GM12891 (cell line): Measurements from ENCODE around the gene POLN.

Experiments used
- DNase-seq: peaks from one replicate; pipeline ENCODE4 v3.0.0; 2011; ENCODE audit warnings: low spot score; ENCODE audit not compliant: insufficient read length
- FAIRE-seq: peaks from 2 replicates; lab custom pipeline; 2011; peaks lifted over from hg19 to GRCh38; lab: Jason Lieb, UNC
- PAX5 ChIP-seq: IDR thresholded peaks from 2 replicates; pipeline ENCODE4 v1.6.1; 2011; ENCODE audit warnings: low read length, moderate library complexity, mild to moderate bottlenecking; ENCODE audit not compliant: insufficient read depth, severe bottlenecking
- POLR2A ChIP-seq: IDR thresholded peaks from 2 replicates; pipeline ENCODE4 v1.6.1; 2011; ENCODE audit warnings: low read depth, low read length, control low read depth
- POLR2AphosphoS5 ChIP-seq: IDR thresholded peaks from 2 replicates; pipeline ENCODE4 v1.6.1; 2011; ENCODE audit warnings: low read depth, low read length, control low read depth
- POU2F2 ChIP-seq: IDR thresholded peaks from 2 replicates; pipeline ENCODE4 v1.6.1; 2011; ENCODE audit warnings: low read depth, mild to moderate bottlenecking, control low read depth, low read length, moderate library complexity
- SPI1 ChIP-seq: IDR thresholded peaks from 2 replicates; pipeline ENCODE4 v1.6.1; 2011; ENCODE audit warnings: low read depth, low read length, control low read depth
- TAF1 ChIP-seq: IDR thresholded peaks from 2 replicates; pipeline ENCODE4 v1.6.1; 2011; ENCODE audit warnings: low read depth, low read length, control low read depth

Gene POLN

GRCh38 chr4:2069161-2069971 is 172.6 kb downstream of the POLN start:
- TF ChIP-seq POLR2A (no peak), PAX5 (no peak), POU2F2 (no peak), TAF1 (no peak), POLR2AphosphoS5 (no peak), SPI1 (no peak)
- no peak for DNase-seq
- no peak for FAIRE-seq

DNA sequence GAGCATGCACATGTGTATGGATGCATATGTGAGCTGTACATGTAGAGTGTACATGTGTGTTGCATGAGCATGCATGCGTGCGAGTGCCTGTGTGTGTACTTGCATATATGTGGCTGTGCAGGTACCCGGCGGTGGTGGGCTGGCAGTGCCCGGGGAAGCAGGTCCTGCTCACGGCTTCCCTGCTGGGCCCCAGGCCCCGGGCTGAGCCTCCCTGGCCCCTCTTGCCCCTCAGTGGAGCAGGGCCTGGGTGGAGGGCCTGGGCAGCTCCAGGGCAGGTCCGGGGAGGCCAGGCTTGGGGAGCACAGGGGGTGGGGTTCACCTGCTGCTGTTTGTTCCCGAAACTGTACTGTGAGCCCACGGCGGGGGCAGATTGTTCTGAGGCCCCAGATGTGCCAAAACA is 173.4 kb downstream of the POLN start:
- DNase-seq (no peak), FAIRE-seq (no peak)
- TF ChIP-seq PAX5 (no peak), POLR2A (no peak), POU2F2 (no peak), SPI1 (no peak), POLR2AphosphoS5 (no peak), TAF1 (no peak)

- FAIRE-seq (peak; percentile 65), DNase-seq (no peak)
- TF ChIP-seq SPI1: no peak
- TF ChIP-seq POLR2AphosphoS5: no peak
- TF ChIP-seq PAX5: no peak
- no peak for TF ChIP-seq POLR2A
Observed at GRCh38 chr4:2068198-2068470, 173.8 kb downstream of the POLN start.

GRCh38 chr4:2067446-2068197 is 174.3 kb downstream of the POLN start:
- FAIRE-seq (no peak), DNase-seq (no peak)
- no peak for TF ChIP-seq POLR2AphosphoS5
- TF ChIP-seq SPI1: no peak
- no peak for TF ChIP-seq POU2F2
- no peak for TF ChIP-seq POLR2A
- TF ChIP-seq PAX5: no peak
- TF ChIP-seq TAF1: no peak

DNA sequence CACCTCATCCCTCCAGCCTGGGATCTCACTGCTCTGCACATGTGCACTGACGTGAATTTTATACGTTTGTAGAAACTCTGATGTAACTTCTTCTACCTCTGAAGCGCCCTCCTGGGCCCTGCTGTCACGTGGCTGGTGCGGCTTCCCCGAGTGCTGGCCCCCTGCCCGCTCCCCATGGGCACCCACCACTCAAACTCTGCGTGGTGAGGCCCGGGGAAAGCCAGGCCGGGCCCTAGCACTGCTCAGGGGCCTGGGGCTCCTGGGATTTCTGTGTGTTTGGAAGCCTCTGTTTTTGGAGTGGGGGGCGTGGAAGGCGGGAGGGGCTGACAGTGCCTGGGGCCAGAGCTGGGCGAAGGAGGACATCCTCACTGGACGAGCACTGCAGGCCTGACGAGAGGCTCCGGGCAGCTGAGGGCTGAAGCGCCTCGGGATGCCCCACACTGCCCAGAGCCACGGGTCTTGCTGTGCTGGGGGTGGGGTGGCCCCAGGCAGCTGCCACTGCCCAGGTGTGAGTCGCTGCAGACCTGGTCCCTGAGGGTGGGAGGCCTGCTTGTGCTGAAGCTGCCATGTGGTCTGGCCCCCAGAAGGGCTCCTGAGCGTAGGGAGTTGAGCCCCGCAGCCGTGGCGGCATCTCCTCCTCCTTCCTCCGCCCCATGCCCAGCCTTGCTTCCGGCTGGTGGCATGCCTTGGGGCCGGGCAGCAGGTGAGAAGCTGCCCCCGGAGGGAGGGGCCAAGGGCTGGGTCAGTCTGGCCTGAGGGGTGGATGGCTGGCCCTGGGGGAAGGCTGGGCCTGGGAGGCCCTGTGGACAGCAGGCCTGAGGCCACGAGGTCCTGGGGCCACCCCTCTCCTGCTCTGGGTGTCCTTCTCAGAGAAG is 175.1 kb downstream of the POLN start:
- FAIRE-seq (no peak), DNase-seq (no peak)
- no peak for TF ChIP-seq PAX5
- no peak for TF ChIP-seq TAF1
- no peak for TF ChIP-seq POLR2A
- no peak for TF ChIP-seq POLR2AphosphoS5
- TF ChIP-seq SPI1: no peak
- no peak for TF ChIP-seq POU2F2

- DNase-seq (no peak), FAIRE-seq (no peak)
- no peak for TF ChIP-seq POLR2AphosphoS5
- TF ChIP-seq POLR2A: no peak
- TF ChIP-seq POU2F2: no peak
- no peak for TF ChIP-seq SPI1
Observed at GRCh38 chr4:2066011-2066551, 175.8 kb downstream of the POLN start.

DNA sequence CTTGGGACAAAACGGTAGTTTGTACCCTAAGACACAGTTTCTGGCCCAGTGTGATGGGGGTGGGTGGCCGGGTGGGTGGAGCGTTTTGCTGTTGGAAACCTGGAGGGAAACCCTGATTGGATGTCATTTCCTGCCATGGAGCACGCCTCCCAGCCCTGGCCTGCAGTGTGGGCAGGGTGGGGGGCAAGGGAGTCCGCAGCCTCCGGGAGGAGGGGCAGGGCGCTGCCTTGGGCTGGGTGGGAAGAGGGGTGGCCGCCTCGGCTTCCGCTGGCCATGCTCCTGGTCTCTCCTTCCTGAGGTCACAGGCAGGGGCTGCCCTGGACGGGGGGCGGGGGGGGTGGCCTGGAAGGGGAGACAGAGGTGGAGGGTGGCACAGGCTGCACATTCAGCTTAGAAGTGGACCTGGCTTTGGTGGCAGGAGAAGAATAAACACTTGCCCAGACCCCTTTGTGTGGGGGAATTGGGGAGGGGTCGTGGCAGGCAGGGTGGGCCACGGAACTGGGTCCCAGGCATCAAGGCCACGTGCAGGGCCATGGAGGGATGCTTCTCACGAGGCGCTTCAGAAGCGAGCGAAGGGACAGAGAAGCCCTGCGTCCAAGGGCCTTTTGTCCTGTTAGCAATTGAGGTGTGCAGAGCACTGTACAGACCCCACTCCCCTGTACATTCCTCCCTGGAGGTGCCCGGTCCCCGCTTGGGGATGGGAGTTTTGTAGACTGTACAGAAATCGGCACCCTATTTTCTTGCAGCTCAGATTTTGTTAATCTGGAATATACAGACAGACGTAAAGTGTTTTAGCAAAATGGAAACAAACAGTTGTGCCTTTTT is 176.6 kb downstream of the POLN start:
- no peak for TF ChIP-seq TAF1
- no peak for TF ChIP-seq SPI1
- TF ChIP-seq POU2F2: no peak
- TF ChIP-seq POLR2AphosphoS5: no peak
- no peak for TF ChIP-seq POLR2A
- no peak for TF ChIP-seq PAX5
- DNase-seq (no peak), FAIRE-seq (no peak)

DNA sequence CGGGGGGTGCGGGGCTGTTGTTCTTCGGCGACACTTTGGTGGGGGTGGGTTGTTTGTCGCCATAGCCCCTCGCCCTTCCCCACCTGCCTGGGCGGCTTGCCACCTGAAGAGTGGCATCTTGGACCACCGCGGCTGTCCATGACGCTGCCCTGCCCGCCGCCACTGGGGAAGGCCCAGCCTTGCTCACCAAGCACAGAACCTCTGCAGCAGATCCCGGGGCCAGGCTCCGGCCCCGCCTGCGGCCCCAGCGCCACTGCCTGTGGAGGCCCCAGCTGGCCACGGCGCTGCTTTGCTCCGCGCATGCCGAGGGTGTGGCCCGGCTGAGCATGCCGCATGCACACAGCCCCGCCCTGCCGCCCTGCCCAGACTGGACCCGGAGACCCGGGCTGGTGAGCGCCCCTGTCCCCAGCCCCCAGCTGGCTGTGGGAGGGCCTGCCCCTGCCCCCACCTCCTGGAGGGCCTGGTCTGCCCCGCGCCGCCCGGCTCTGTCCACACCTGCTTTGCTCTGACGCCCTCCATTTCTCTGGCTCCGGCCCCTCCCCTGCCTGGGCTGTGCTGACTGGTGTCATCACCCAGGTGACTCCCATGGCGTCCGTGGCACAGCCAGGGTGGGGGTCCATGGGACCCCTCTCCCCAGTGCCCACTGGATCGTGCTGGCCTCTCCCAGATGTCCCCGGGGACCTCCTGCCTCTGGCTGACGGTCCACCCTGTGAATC is 177.5 kb downstream of the POLN start:
- DNase-seq (no peak), FAIRE-seq (no peak)
- no peak for TF ChIP-seq SPI1
